ENCODE data around the gene SZT2.

SZT2 gene

GRCh38 chr1:43389326-43390313, at the start of gene SZT2, which contains the start of gene MED8:
Gene SZT2 (plus strand): TSS chr1:43389899. CDS start chr1:43389969, 70 bp downstream.
Gene MED8 (minus strand): TSS chr1:43389800. CDS start chr1:43389764, 36 bp downstream.
- DNase-seq (ENCODE audit: low spot score): peak; percentile 98

DNA sequence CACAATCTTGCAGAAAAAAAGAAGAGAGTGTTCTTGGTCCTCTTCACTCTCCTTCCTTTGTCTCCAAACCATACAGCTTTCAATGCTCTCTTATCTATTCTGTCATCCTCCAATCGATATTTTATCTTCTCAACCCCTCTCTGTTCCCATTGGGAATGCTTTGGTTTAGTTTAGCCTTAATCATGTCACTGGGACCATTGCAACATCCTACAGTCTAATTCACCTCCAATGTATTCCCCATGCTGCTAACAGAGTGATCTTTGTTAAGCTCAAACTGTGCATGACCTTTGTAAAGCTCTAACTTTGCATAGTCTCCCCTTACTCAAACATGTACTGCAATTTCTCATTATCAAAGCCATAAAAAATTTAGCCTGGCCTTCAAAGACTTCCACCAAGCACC, 49.1 kb upstream of the SZT2 start:
- DNase-seq (ENCODE audit: low spot score): no peak

DNA sequence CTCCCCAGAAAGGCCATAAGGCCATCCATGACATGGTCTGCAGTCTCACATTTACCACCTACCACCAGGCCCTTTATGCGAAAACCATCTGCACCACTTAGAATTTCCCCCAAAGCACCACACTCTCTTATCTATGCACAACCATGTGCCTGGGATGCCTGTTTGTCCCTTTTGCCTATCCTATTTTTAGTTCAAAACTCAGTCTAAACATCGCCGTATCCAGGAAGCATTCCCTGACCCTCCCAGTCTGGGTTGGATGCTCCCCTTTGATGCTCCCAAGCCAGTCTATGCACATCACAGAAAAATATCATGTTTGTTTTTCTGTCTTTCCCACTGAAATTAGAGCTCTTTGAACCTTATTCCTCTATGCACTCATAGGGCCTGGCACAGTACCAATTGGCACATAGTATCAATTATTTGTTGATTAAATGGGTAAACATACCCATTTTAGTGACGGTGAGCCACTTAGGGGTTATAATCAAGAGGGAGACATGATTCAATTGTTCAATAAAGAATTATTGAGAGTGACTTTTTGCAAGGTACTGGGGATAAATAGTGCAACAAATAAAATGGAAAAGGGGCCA, 45.3 kb upstream of the SZT2 start:
- DNase-seq (ENCODE audit: low spot score): no peak

GRCh38 chr1:43345120-43345519, 44.6 kb upstream of the SZT2 start:
- DNase-seq (ENCODE audit: low spot score): no peak

DNA sequence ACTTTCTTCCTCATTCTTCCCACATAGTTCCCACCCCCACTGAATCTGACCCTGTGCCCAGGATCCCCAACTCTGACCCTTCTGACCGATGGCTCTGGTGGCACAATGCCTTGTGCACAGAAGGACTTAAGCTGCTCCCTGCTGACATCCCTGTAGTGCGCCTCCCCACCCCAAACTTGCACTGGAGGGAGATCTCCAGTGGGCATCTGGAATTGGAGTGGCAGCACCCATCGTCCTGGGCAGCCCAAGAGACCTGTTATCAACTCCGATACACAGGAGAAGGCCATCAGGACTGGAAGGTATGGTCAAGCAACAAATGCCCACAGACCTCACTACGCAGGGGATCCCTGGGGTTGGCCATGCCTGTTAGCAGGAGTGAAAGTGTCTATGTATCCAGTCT, 43.1 kb upstream of the SZT2 start:
- no peak for DNase-seq (ENCODE audit: low spot score)

DNA sequence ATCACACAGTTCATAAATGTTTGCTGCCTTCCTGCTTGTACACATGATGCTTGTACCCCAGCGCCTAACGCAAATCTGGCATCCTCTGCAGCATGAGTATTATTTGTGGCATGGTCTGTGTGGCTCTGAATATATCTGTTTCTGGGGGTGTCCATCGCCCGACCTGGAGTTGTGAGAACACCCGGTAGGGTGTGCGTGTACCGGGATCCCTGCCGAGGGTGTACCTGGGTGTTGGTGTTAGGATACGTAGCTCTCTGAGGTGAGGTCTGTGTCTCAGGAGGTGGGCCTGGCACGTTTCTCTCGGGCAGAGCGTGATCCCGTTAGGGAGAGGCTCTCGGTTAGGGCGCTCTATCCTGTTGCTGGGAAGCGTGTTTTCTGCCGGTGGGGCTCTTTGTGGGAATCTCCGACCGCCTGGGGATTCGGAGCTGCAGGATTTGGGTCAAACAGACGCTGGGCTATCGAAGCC, 41.3 kb upstream of the SZT2 start:
- peak; percentile 21 for DNase-seq (ENCODE audit: low spot score)

GRCh38 chr1:43348809-43349593, 40.7 kb upstream of the SZT2 start:
- DNase-seq (ENCODE audit: low spot score): peak; percentile 52

- DNase-seq (ENCODE audit: low spot score): no peak
Measured at GRCh38 chr1:43349594-43350306, 39.9 kb upstream of the SZT2 start.

DNA sequence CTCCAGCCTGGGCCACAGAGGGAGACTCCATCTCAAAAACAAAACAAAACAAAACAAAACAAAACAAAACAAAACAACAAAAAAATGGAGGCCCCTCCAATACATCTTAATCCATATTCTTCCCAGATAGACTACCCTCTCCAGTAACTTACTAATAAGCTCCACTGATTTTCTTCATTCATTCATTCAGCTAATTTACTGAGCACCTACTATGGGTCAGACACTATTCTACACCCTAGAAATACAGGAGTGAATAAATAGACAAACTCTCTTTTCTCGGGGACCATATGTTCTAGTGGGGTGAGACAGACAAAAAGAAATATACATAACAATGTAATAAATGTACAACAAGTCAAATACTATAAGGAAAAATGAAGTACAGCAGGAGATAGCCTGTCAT, 38.7 kb upstream of the SZT2 start:
- DNase-seq (ENCODE audit: low spot score): no peak

DNA sequence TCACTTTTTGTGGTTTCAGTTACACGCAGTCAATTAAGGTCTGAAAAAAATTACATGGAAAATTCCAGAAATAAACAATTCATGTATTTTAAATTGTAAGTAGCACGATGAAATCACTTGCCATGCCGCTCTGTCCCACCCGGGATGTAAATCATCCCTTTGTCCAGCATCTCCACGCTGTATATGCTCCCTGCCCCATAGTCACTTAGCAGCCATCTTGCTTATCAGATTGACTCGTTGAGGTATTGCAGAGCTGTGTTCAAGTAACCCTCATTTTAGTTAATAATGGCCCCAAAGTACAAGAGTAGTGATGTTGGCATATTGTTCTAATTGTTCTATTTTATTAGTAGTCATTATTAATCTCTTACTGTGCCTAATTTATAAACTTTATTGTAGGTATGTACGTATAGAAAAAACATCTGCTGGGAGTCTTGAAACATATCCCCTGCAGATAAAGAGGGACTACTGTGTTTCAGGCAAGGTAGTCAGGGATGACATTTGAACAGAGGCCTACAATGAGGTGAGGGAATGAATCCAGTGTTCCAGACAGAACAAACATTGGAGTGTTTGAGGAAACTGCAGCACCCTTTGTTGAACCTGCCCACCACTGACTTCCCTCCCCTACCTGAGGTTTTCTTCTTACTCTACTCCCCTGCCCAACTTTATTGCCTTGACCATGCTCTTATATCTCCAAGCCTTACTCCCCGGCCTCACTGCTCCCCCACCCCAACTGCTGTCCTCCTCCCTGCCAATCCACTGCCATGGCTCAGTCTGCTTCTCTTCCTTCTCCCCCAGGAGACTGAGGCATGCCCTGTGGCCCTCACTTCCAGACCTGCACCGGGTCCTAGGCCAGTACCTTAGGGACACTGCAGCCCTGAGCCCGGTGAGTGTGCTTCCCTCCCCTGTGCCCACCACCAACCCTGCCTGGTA, 38.0 kb upstream of the SZT2 start:
- no peak for DNase-seq (ENCODE audit: low spot score)

DNA sequence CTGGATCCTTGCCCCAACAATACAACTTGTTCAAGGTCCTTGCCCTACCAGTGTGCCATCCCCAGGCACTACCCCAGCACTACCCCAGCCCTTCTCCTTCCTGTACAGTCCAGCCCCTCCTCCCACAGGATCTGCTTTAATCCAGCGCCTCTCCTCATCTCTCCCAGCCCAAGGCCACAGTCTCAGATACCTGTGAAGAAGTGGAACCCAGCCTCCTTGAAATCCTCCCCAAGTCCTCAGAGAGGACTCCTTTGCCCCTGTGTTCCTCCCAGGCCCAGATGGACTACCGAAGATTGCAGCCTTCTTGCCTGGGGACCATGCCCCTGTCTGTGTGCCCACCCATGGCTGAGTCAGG, 37.4 kb upstream of the SZT2 start:
- DNase-seq (ENCODE audit: low spot score): no peak

DNA sequence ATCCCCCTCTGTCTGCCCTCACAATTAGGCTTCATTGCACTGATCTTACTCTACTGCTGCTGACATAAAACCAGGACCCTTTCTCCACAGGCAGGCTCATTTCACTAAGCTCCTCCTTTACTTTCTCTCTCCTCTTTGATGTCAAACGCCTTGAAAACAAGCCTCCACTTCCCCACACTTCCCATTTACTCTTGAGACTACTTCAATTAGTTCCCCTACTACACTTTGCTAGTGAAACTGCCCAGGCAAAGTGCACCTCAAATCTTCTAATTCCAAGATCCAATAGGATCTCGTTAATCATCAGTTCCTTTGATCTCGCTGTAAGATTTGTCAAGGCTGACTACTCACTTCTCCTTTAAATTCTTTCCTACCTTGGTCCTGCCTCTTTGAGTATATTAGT, 36.8 kb upstream of the SZT2 start:
- DNase-seq (ENCODE audit: low spot score): no peak

DNA sequence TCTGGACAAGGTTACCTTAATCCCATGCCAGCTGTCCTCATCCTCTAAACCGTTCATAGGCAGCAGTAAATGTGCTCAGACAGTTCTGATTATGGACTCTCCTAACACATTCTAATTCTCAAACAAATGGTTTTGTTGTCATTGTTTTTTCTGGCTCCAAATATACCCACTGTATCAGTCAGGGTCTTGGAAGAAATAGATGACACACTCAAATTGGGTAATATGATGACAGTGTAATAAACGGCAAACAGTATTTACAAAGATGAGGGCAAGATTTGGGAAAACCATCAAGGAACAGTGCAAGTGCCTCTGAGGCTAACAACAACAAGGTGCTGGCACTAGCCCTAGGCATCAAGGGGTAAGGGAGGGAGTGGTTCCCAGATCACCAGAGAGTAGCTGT, 35.2 kb upstream of the SZT2 start:
- no peak for DNase-seq (ENCODE audit: low spot score)

DNA sequence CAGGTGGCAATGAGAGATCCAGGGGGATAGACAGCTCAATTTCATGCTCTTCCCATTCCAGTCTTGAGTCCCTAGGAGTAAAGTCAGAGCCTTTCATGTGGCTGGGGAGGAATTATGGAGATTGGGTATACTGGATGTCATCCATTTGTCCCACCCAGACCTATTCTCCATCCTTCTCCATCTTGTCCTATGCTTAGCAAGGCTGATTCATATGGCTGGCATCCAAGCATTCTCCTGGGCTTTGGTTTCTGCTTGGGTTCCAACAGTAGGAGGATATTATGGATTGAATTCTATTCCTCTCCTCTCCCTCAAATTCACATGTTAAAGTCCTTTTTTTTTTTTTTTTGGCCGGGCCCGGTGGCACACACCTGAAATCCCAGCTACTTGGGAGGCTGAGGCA, 34.8 kb upstream of the SZT2 start:
- no peak for DNase-seq (ENCODE audit: low spot score)

DNA sequence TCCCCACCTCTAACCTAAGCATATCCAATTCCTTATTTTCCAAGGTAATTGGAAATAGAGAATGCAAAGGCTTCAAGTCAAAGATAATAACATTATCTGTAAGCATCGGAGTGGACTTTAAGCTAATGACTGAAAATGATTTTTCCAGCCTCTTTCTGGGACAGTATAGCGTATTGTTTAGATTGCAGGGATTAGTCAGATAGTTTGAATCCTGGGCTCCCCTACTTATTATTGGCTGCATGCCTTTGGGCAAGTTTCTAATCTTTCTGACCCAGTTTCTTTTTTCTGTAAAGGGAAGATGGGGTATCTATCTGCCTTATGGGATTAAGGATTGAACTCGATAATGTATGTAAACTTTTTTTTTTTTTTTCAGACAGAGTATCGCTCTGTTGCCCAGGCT, 32.4 kb upstream of the SZT2 start:
- no peak for DNase-seq (ENCODE audit: low spot score)

GRCh38 chr1:43358121-43358745, 31.5 kb upstream of the SZT2 start:
- DNase-seq (ENCODE audit: low spot score): peak; percentile 24

- peak; percentile 98 for DNase-seq (ENCODE audit: low spot score)
Measured at GRCh38 chr1:43358746-43359693, 30.7 kb upstream of the SZT2 start, which contains the start of gene CDC20. Gene CDC20 (plus strand): TSS chr1:43358981. CDS start chr1:43359216, 235 bp downstream.

DNA sequence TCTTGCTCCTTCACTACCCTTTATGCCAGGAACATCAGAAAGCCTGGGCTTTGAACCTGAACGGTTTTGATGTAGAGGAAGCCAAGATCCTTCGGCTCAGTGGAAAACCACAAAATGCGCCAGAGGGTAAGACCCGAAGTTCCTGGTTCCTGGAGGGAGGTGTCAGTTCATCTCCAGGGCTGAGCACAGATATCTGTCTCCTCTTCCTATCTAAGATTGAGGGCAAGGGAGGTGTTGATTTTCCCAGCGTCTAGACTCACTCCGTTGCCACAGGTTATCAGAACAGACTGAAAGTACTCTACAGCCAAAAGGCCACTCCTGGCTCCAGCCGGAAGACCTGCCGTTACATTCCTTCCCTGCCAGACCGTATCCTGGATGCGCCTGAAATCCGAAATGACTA, 30.0 kb upstream of the SZT2 start:
- no peak for DNase-seq (ENCODE audit: low spot score)

DNA sequence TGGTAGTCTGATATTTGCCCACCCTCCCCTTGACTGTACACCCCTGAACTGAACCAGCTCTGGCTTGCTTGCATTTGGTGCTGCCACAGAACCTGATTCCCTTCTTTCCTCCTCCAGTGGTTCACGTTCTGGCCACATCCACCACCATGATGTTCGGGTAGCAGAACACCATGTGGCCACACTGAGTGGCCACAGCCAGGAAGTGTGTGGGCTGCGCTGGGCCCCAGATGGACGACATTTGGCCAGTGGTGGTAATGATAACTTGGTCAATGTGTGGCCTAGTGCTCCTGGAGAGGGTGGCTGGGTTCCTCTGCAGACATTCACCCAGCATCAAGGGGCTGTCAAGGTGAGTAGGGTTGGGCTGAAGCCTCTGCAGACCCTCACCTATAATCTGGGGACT, 29.1 kb upstream of the SZT2 start:
- DNase-seq (ENCODE audit: low spot score): no peak

All from AG08395 (cell line).